Tibial nerve (tissue), 4 donors: ENCODE data around the gene PRPF40B. TPM values are rescaled to one million over a fixed set of nuclear protein-coding genes. Genes with fewer than 3 reads are reported as not detected.

Source experiments
- DNase-seq, 2 donors: peaks; one replicate each; pipeline ENCODE4 v3.0.0-alpha.2; 2019; ENCODE audit warnings: low spot score in 2 of 2
- H3K27ac ChIP-seq, 4 donors: fragments of 200-600 bp; sonication (generic) in 3 of 4; one replicate each; pipeline ENCODE4 v1.5.1; 2017 to 2019; ENCODE audit warnings: mild to moderate bottlenecking in 1 of 4
- H3K27me3 ChIP-seq, 2 donors: fragments of 200-600 bp; sonication (generic) in 1 of 2; one replicate each; pipeline versions ENCODE4 v1.5.1 to v1.6.0; 2017 to 2019
- H3K36me3 ChIP-seq, 3 donors: fragments of 200-600 bp; sonication (generic); one replicate each; pipeline ENCODE4 v1.5.1; 2018 to 2019
- H3K4me1 ChIP-seq, 4 donors: fragments of 200-600 bp; sonication (generic) in 3 of 4; one replicate each; pipeline ENCODE4 v1.5.1; 2017 to 2019
- H3K4me3 ChIP-seq, 4 donors: fragments of 200-600 bp; sonication (generic) in 3 of 4; one replicate each; pipeline ENCODE4 v1.5.1; 2017 to 2019; ENCODE audit warnings: mild to moderate bottlenecking in 1 of 4, moderate library complexity in 1 of 4
- H3K9me3 ChIP-seq, 4 donors: fragments of 200-600 bp; sonication (generic) in 3 of 4; one replicate each; pipeline ENCODE4 v1.5.1; 2017 to 2019
- EP300 ChIP-seq, 2 donors: sonication (generic); formaldehyde crosslinking; IDR thresholded peaks; one replicate each; pipeline ENCODE4 v1.6.1; 2017; ENCODE audit warnings: antibody characterized with exemption in 2 of 2, mild to moderate bottlenecking in 1 of 2
- POLR2A ChIP-seq, 2 donors: fragments of 450-650 bp; IDR thresholded peaks; one replicate each; pipeline ENCODE4 v1.6.1; 2017; ENCODE audit warnings: antibody characterized with exemption in 2 of 2, mild to moderate bottlenecking in 2 of 2, moderate library complexity in 2 of 2
- WGBS, 2 donors: methylation state at CpG; one replicate each; pipeline ENCODE4 v1.1.5; 2018; 5-methylcytosine and 5-hydroxymethylcytosine counted together
- total RNA-seq, 4 donors: library from RNA; depleted of rRNA; stranded (reverse); fragments of >200 nt; gene quantifications; one replicate each; pipeline ENCODE4 v1.1.0, GENCODE V29; 2016
- TF ChIP-seq, protein P1 (sequence below), 5 experiments: fragments of 200-600 bp in 3 of 5; fragments of 450-650 bp in 2 of 5; sonication (generic) in 3 of 5; IDR thresholded peaks; one replicate each; pipeline ENCODE4 v1.5.1; 2016 to 2019; ENCODE audit warnings: antibody characterized with exemption in 5 of 5, mild to moderate bottlenecking in 3 of 5, moderate library complexity in 2 of 5

PRPF40B gene
- total RNA-seq, 4 donors from 2014 or later, result 18.1 to 36.0 (median 21.4) TPM

DNA sequence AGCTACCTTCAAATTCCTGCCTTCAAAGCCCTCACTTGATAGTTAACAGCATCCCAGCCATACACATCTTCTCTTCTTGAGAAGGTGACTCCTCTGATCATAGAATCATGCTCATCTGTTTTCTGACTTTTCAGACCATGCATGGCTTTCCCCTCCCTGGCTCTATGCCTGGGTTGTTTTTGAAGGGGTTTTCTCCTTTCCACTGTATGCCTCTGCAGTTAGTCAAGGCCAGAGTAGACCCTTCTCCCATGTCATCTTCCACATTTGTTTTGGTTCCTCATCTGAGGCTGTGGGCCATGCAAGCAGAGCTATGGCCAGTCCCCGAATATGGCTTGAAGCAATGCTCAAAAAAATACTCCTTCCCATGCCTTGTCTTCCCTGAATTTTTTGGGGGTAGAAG, 41.2 kb upstream of the PRPF40B start:
- DNase-seq, result no peak
- 63 to 88% methylated on average over 1 of the region's 1 CpG for WGBS, 2 donors
- Histone ChIP-seq H3K27ac (no peak overlapping the region), H3K27me3 (no peaks in the 10 kb centered on the region), H3K4me1 (peaks cover 0 to 59% (median 12%) of the 10 kb centered on the region in 4 donors), H3K36me3 (peaks cover 0 to 30% (median 0%) of the 10 kb centered on the region in 3 donors), H3K9me3 (no peaks in the 10 kb centered on the region), H3K4me3 (no peak overlapping the region)
- TF ChIP-seq POLR2A (IDR thresholded peaks at IDR 0.05), result no peak
- TF ChIP-seq, protein P1, sequence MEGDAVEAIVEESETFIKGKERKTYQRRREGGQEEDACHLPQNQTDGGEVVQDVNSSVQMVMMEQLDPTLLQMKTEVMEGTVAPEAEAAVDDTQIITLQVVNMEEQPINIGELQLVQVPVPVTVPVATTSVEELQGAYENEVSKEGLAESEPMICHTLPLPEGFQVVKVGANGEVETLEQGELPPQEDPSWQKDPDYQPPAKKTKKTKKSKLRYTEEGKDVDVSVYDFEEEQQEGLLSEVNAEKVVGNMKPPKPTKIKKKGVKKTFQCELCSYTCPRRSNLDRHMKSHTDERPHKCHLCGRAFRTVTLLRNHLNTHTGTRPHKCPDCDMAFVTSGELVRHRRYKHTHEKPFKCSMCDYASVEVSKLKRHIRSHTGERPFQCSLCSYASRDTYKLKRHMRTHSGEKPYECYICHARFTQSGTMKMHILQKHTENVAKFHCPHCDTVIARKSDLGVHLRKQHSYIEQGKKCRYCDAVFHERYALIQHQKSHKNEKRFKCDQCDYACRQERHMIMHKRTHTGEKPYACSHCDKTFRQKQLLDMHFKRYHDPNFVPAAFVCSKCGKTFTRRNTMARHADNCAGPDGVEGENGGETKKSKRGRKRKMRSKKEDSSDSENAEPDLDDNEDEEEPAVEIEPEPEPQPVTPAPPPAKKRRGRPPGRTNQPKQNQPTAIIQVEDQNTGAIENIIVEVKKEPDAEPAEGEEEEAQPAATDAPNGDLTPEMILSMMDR (IDR thresholded peaks at IDR 0.05), result no peak
- TF ChIP-seq EP300 (IDR thresholded peaks at IDR 0.05), result no peak

- H3K27ac ChIP-seq, result peak overlapping the region in 1 of 4 donors; percentile 18
- peaks cover 0 to 59% (median 12%) of the 10 kb centered on the region in 4 donors for H3K4me1 ChIP-seq
- peaks cover 0 to 25% (median 0%) of the 10 kb centered on the region in 3 donors for H3K36me3 ChIP-seq
- H3K27me3 ChIP-seq, result no peaks in the 10 kb centered on the region
- H3K4me3 ChIP-seq, result no peak overlapping the region
- WGBS, 2 donors, result 16 to 19% methylated on average over 4 of the region's 4 CpGs
- TF ChIP-seq EP300 (IDR thresholded peaks at IDR 0.05), result no peak
- TF ChIP-seq POLR2A (IDR thresholded peaks at IDR 0.05), result no peak
- TF ChIP-seq, protein P1 (IDR thresholded peaks at IDR 0.05), result no peak
- no peaks in the 10 kb centered on the region for H3K9me3 ChIP-seq
- DNase-seq, result no peak
Measured at GRCh38 chr12:49582850-49583249, 40.5 kb upstream of the PRPF40B start.

GRCh38 chr12:49583366-49584094, 39.8 kb upstream of the PRPF40B start:
- Histone ChIP-seq H3K36me3 (peaks cover 0 to 18% (median 0%) of the 10 kb centered on the region in 3 donors), H3K9me3 (no peaks in the 10 kb centered on the region), H3K27ac (peak overlapping the region in 1 of 4 donors; percentile 54), H3K4me3 (no peak overlapping the region), H3K4me1 (peaks cover 0 to 54% (median 12%) of the 10 kb centered on the region in 4 donors), H3K27me3 (no peaks in the 10 kb centered on the region)
- WGBS, 2 donors, result 62 to 64% methylated on average over 13 of the region's 13 CpGs
- no peak for DNase-seq
- TF ChIP-seq POLR2A (IDR thresholded peaks at IDR 0.05) (no peak), EP300 (IDR thresholded peaks at IDR 0.05) (no peak)
- TF ChIP-seq, protein P1 (IDR thresholded peaks at IDR 0.05), result no peak

GRCh38 chr12:49584591-49584990, 38.8 kb upstream of the PRPF40B start:
- no peak overlapping the region for H3K4me3 ChIP-seq
- WGBS, 2 donors, result 68 to 70% methylated on average over 7 of the region's 7 CpGs
- H3K27me3 ChIP-seq, result no peaks in the 10 kb centered on the region
- DNase-seq, result no peak
- H3K4me1 ChIP-seq, result peaks cover 0 to 60% (median 12%) of the 10 kb centered on the region in 4 donors
- TF ChIP-seq POLR2A (IDR thresholded peaks at IDR 0.05) (no peak), EP300 (IDR thresholded peaks at IDR 0.05) (no peak)
- TF ChIP-seq, protein P1 (IDR thresholded peaks at IDR 0.05), result no peak
- H3K36me3 ChIP-seq, result peaks cover 0 to 11% (median 0%) of the 10 kb centered on the region in 3 donors
- no peaks in the 10 kb centered on the region for H3K9me3 ChIP-seq
- H3K27ac ChIP-seq, result peak overlapping the region in 2 of 4 donors; percentile 43 to 53
